ENCODE results near the gene RUFY1.

DNA sequence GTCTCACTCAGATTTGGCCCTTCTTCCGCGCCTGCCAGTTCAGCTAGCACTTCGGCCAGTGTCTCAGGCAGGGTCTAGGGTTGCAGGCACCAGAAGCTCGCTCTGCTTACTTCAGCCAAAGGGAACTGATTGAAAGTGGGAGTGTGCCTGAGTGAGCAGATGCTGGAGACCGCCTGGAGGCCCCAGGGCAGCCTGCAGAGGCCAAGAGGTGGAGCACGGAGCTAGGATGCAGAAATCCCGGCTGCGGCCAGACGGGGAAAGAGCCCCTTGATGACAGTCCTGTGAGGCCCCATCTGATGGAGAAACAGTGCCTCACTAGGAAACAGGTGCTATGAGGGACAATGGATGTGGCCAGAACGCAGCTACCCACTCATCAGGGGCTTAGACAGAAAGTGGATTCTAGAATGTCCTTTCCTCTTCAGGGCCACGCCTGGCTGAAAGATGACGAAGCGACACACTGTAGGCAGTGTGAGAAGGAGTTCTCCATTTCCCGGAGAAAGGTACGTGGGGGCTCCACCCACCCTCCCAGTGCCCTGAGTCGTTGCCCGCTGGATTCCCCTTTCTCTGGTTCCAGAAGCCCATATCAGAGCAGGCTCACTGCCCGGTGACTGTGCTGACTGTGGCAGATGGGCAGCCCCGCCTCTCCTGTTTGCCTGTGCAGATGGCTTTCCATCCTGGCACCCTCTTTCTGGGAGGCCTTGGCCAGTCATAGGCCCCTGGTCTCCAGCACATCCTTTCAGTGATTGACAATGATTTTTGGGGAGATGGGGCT lies 57.0 kb downstream of the RUFY1 start:
- no peak for TF ChIP-seq POLR2AphosphoS5 (IDR thresholded peaks at IDR 0.05)
- TF ChIP-seq, protein P1, sequence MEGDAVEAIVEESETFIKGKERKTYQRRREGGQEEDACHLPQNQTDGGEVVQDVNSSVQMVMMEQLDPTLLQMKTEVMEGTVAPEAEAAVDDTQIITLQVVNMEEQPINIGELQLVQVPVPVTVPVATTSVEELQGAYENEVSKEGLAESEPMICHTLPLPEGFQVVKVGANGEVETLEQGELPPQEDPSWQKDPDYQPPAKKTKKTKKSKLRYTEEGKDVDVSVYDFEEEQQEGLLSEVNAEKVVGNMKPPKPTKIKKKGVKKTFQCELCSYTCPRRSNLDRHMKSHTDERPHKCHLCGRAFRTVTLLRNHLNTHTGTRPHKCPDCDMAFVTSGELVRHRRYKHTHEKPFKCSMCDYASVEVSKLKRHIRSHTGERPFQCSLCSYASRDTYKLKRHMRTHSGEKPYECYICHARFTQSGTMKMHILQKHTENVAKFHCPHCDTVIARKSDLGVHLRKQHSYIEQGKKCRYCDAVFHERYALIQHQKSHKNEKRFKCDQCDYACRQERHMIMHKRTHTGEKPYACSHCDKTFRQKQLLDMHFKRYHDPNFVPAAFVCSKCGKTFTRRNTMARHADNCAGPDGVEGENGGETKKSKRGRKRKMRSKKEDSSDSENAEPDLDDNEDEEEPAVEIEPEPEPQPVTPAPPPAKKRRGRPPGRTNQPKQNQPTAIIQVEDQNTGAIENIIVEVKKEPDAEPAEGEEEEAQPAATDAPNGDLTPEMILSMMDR (IDR thresholded peaks at IDR 0.05) = no peak

Data from transverse colon (tissue), 4 donors.